HepG2 (cell line): ENCODE measurements around the gene CALR. TPM values are rescaled to one million over a fixed set of nuclear protein-coding genes. Genes with fewer than 3 reads are reported as not detected.

Source experiments
- ARID4A ChIP-seq: sonication (generic); formaldehyde crosslinking; IDR thresholded peaks from 2 replicates; pipeline ENCODE4 v1.5.0; 2020; ENCODE audit warnings: mild to moderate bottlenecking, missing genetic modification reagents, borderline replicate concordance
- ASH2L ChIP-seq: fragments of 300-600, 200-600 bp; sonication (generic); IDR thresholded peaks from 2 replicates; pipeline ENCODE4 v1.7.0; 2017; ENCODE audit warnings: low read depth, mild to moderate bottlenecking, moderate library complexity, mixed read lengths, low read length; ENCODE audit not compliant: insufficient read length
- ATF7-NPFF ChIP-seq: sonication (generic); formaldehyde crosslinking; IDR thresholded peaks from 2 replicates; pipeline ENCODE4 v1.8.1; 2023; ENCODE audit warnings: mild to moderate bottlenecking, low read depth, missing genetic modification reagents, moderate library complexity
- FOXM1 ChIP-seq: sonication (generic); formaldehyde crosslinking; IDR thresholded peaks from 2 replicates; pipeline ENCODE4 v1.5.0; 2020; ENCODE audit warnings: missing genetic modification reagents
- PATZ1 ChIP-seq: sonication (generic); formaldehyde crosslinking; IDR thresholded peaks from 2 replicates; pipeline ENCODE4 v1.4.0; 2020; ENCODE audit warnings: missing genetic modification reagents
- RERE ChIP-seq: IDR thresholded peaks from 2 replicates; pipeline ENCODE4 v1.6.1; 2016; ENCODE audit warnings: low read depth, missing genetic modification reagents, missing compliant biosample characterization
- RFXAP ChIP-seq: sonication (generic); formaldehyde crosslinking; IDR thresholded peaks from 2 replicates; pipeline ENCODE4 v1.4.0; 2020; ENCODE audit warnings: missing genetic modification reagents, borderline replicate concordance
- SETDB1 ChIP-seq: sonication (generic); formaldehyde crosslinking; IDR thresholded peaks from 2 replicates; pipeline ENCODE4 v1.5.1; 2020; ENCODE audit warnings: missing genetic modification reagents, mild to moderate bottlenecking, borderline replicate concordance
- TEF ChIP-seq: sonication (generic); formaldehyde crosslinking; IDR thresholded peaks from 2 replicates; pipeline ENCODE4 v1.5.0; 2020; ENCODE audit warnings: missing genetic modification reagents
- USF2 ChIP-seq, 2 experiments: sonication (generic) in 1 of 2; formaldehyde crosslinking in 1 of 2; IDR thresholded peaks; 2 replicates each; pipeline versions ENCODE4 v1.5.1 to v1.6.1; 2011 to 2020; ENCODE audit warnings: borderline replicate concordance in 1 of 2, low read depth in 1 of 2, low read length in 1 of 2, mild to moderate bottlenecking in 1 of 2, missing genetic modification reagents in 1 of 2, moderate library complexity in 1 of 2
- ZNF296 ChIP-seq: sonication (generic); formaldehyde crosslinking; conservative IDR thresholded peaks from 2 replicates; pipeline ENCODE4 v1.5.0; 2020; ENCODE audit warnings: mild to moderate bottlenecking, missing genetic modification reagents
- ZSCAN31 ChIP-seq: sonication (generic); formaldehyde crosslinking; IDR thresholded peaks from 2 replicates; pipeline ENCODE4 v1.5.0; 2020; ENCODE audit warnings: low read depth, mild to moderate bottlenecking, missing genetic modification reagents
- polyA plus RNA-seq, 8 experiments: library from polyadenylated mRNA; depleted of rRNA in 3 of 8; stranded (reverse) in 7 of 8; unstranded in 1 of 8; fragments of >200 nt; fragmentation: Illumina TruSeq in 4 of 8; extraction: Trizol in 4 of 8; gene quantifications; 2 replicates each; pipeline versions ENCODE4 v1.2.1 to v1.2.3, GENCODE V29; 2011 to 2016; ENCODE audit warnings: low read depth in 4 of 8, missing spikeins in 1 of 8, mixed read lengths in 1 of 8; ENCODE audit not compliant: insufficient read depth in 1 of 8
- total RNA-seq, 5 experiments: library from RNA; depleted of rRNA; stranded (reverse); fragments of >200 nt; fragmentation: Illumina TruSeq; extraction: Trizol; gene quantifications; 2 replicates each; pipeline ENCODE4 v1.2.3, GENCODE V29; 2016; ENCODE audit warnings: low read depth in 1 of 5

Gene CALR
- total and polyA plus RNA-seq, 2 of the 13 experiments (the other 11 are each of a cell fraction or from before 2014, with no cell fraction given): 898 to 934 TPM

- TF ChIP-seq ZNF296 (no peak), FOXM1 (CRISPR knock-in tag) (no peak), RFXAP (no peak), SETDB1 (CRISPR knock-in tag) (no peak), RERE (CRISPR knock-in tag) (no peak), ARID4A (peak; percentile 63; the same call in 1 of the 2 replicates), USF2 (IDR thresholded peaks at IDR 0.05; ENCODE audit: low read depth, low read length) (no peak), USF2 (CRISPR knock-in tag; IDR thresholded peaks at IDR 0.05; ENCODE audit: borderline replicate concordance) (no peak), ZSCAN31 (CRISPR knock-in tag) (no peak), ATF7-NPFF (CRISPR knock-in tag) (0 out of 2 replicates have a peak, but pooled peaks have one; percentile 24), TEF (no peak), ASH2L (no peak), PATZ1 (CRISPR knock-in tag) (peak; percentile 40; the same call in 1 of the 2 replicates)
Measured at GRCh38 chr19:12983542-12984142, 45.2 kb downstream of the CALR start (continued).
